DMS 273 (cell line): ENCODE data around the gene MYO1D.

Source experiments
- DNase-seq: peaks from one replicate; lab custom pipeline; 2025; ENCODE audit not compliant: unreplicated experiment; lab: John Stamatoyannopoulos, UW

The MYO1D gene

GRCh38 chr17:32631341-32632096 lies 245.4 kb downstream of the MYO1D start:
- DNase-seq: no peak

GRCh38 chr17:32629563-32630190 lies 247.2 kb downstream of the MYO1D start:
- DNase-seq: no peak

- no peak for DNase-seq
These were observed 248.5 kb downstream of the MYO1D start for GRCh38 chr17:32628271-32629044.

- peak; percentile 67 for DNase-seq
These were observed 249.5 kb downstream of the MYO1D start for GRCh38 chr17:32627239-32627996.

GRCh38 chr17:32626379-32626791 lies 250.5 kb downstream of the MYO1D start:
- DNase-seq: peak; percentile 52

- DNase-seq: peak; percentile 69
These were observed 251.0 kb downstream of the MYO1D start for GRCh38 chr17:32625971-32626370.

GRCh38 chr17:32623196-32623595 lies 253.7 kb downstream of the MYO1D start:
- DNase-seq: no peak

GRCh38 chr17:32622540-32622939 lies 254.4 kb downstream of the MYO1D start:
- no peak for DNase-seq

GRCh38 chr17:32621612-32622312 lies 255.2 kb downstream of the MYO1D start:
- DNase-seq: no peak

- DNase-seq: no peak
These were observed 261.6 kb downstream of the MYO1D start for GRCh38 chr17:32615326-32615725.

- DNase-seq: no peak
These were observed 266.0 kb downstream of the MYO1D start for GRCh38 chr17:32610943-32611342.

GRCh38 chr17:32609884-32610650 lies 266.9 kb downstream of the MYO1D start:
- no peak for DNase-seq

- DNase-seq: peak; percentile 49
These were observed 267.8 kb downstream of the MYO1D start for GRCh38 chr17:32609085-32609484.

- DNase-seq: no peak
These were observed 268.7 kb downstream of the MYO1D start for GRCh38 chr17:32608267-32608666.

- DNase-seq: no peak
These were observed 272.0 kb downstream of the MYO1D start for GRCh38 chr17:32604966-32605365.

- no peak for DNase-seq
These were observed 274.5 kb downstream of the MYO1D start for GRCh38 chr17:32602396-32602795.

- DNase-seq: no peak
These were observed 275.1 kb downstream of the MYO1D start for GRCh38 chr17:32601866-32602265.

- peak; percentile 96 for DNase-seq
These were observed 280.3 kb downstream of the MYO1D start for GRCh38 chr17:32596628-32597027.

- peak; percentile 70 for DNase-seq
These were observed 280.7 kb downstream of the MYO1D start for GRCh38 chr17:32596206-32596605.

GRCh38 chr17:32593003-32593402 lies 283.9 kb downstream of the MYO1D start:
- peak; percentile 22 for DNase-seq
